OCI-M2 (cell line): ENCODE data around the gene MYH7.
"Not testable (repeated sequence)": the region's sequence is repeated elsewhere in the genome, so short reads cannot be mapped to it uniquely, and the experiment has no call there.

Experiments
- DNase-seq: peaks from one replicate; lab custom pipeline; 2025; ENCODE audit not compliant: unreplicated experiment; lab: John Stamatoyannopoulos, UW

Gene MYH7

DNA sequence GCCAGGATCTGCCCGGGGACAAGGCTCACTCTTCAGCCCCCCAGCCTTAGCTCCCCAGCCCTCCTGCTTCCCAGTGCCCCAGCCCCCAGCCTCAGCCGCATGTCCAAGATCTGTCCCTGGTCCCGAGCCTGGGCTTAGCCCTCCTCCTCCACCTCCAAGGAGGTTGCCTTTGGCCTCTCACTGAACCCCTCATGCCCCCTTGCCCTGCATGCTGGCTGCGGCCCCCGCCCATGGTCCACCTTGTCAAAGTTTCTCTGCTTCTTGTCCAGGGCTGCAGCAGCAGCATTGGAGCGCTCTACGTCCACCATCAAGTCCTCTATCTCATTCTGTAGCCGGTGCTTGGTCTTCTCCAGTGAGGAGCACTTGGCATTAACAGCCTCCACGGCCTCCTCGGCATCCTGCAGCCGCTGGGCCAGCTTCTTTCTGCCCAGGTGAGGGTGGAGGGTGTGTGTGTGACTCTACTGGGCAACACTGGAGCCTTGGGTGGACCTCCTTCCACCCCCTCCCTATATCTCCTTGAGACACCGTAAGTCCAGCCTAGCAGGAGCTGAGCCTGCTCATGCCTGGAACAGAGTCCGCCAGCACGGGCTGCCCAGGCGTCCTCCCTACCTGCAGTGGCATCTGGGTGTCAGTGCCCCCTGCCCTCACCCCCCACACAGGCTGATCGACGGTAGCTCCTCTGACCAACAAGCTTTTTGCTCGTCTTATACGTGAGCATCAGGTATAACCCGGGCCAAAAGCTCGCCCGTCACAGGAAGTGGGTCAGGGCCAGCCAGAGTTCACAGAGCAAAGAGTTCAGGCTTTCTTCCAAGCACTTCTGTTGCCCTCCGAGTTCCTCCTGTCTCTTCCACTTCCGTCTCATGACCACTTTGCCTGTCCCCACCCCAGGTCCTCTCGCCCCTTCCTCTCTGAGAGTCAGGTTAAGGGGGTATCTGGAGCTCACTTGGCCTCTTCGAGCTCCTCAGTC, 47.3 kb downstream of the MYH7 start:
- no peak for DNase-seq

DNA sequence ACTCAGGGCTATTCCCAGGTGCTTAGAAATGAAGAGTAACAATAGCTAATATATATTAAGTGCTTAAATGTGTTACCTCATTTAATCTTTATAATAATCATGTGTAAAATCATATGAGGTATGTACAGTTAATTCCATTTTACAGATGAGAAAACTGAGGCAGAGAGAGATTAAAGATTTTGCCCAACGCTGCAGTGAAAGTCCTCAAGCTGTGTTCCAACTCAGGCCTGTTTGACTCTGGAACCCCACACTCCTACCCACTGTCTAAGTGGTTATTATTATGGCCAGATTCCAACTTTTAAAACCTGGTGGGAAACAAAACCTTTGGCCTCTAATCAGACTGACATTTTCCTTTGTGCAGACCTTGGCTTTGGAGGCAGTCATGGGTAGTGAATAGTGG, 48.5 kb downstream of the MYH7 start:
- no peak for DNase-seq

DNA sequence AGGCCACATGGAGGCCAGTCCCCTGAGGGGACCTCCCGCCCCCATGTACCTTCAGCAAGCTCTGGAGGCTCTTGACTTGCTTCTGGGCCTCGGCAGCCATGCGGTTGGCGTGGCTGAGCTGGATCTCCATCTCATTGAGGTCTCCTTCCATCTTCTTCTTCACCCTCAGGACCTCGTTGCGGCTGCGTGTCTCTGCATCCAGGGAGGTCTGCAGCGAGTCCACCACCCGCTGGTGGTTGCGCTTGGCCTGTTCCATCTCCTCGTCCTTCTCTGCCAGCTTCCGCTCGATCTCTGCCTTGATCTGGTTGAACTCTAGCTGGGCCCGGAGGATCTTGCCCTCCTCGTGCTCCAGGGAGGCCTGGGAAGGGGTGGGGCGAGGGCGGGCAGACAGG, 49.2 kb downstream of the MYH7 start:
- not testable (repeated sequence) for DNase-seq

DNA sequence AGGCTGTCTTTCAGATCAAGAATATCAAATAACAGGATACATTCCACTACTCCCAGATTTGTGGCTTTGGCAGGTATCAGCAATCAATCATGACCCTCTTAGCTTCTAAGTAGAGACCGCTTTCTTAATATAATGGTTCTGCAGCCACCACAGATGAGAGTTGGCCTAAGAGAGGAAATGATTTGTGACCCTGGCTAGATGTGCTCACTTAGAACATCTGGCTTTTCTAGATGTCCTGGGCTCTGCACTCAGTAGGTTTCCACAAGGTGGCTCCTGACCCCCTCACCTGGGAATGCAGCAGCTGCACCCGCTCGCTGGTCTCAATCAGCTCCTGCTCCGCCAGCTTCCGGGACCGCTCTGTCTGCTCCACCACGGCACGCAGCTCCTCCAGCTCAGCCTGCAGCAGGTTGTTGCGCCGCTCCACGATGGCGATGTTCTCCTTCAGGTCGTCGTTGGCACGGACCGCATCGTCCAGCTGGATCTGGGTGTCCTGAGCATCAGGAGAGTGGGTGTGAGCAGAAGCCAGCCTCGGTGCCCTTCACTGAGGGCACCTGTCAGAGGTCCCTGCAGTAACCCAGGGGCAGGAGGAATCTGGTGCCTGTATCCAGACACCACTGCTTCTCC, 49.7 kb downstream of the MYH7 start:
- no peak for DNase-seq

DNA sequence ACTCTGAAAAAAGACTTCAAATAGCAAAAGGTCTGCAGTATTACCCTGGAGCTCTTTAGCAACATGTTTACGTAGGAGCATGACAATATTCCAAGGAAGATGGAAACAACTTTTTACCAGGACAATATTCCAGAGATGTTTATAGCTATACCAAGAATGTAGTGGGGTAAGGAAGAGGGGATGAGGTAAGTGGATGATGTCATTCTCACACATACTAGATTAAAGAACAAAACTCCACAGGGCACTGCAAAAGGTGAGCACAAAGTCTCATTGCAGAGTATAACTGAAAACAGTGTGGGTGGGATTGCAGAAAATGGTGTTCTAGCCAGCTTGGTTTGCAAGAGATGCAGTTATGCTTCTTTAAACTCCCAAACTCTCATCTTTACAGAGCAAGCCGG, 50.2 kb downstream of the MYH7 start:
- DNase-seq, result no peak

DNA sequence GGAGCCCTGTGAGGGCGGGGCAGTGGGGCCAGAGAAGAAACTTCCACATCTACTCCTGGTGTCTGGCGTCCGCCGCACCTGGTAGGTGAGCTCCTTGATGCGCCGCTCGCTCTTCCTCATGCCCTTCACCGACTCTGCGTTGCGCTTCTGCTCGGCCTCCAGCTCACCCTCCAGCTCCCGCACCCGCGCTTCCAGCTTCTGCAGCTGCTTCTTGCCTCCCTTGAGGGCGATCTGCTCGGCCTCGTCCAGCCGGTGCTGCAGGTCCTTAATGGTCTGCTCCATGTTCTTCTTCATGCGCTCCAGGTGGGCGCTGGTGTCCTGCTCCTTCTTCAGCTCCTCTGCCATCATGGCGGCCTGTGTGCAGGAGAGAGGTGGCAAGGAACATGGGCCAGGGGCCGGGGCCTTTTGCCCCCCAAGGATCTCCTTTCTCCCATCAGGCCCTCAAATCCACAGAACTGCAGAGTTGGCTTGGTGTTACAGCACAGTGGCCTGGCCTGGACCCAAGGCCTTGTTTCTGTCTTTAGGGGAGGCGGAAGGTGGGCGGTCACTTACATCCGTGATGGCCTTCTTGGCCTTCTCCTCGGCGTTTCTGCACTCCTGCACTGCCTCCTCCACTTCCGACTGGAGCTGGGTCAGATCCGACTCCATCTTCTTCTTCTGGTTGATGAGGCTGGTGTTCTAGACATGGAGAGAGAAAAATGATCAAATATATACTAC, 50.9 kb downstream of the MYH7 start:
- no peak for DNase-seq

DNA sequence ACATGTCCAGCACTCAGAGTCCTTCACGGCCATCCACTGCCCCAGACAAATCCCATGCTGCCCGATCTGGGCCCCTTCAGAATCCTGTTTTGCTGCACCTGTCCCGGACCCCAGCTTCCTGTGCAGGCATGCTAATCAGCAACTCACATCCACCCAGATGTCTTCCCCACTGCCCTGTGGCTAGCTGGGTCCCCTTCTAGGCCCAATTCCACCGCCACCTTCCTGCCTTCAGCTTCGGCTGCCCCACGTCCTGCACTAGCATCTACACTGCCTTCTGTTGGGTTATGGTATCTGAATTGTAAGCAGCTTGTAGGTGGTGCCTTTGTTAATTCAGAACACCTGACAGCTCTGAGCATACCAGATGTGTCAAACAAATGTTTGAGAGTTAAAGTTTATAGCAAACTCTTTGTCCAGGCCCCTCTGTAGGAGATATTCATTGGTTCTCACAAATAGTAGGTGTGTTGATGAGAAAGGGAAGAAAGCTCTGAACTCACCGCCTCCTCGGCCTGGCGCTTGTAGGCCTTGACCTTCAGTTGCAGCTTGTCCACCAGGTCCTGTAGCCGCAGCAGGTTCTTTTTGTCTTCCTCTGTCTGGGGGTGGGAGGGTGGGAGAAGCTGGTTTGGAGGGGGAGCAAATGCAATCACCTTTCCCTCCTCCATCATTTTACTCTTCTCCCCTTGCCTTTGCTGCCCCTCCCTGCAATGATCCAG, 52.6 kb downstream of the MYH7 start:
- DNase-seq, result no peak

DNA sequence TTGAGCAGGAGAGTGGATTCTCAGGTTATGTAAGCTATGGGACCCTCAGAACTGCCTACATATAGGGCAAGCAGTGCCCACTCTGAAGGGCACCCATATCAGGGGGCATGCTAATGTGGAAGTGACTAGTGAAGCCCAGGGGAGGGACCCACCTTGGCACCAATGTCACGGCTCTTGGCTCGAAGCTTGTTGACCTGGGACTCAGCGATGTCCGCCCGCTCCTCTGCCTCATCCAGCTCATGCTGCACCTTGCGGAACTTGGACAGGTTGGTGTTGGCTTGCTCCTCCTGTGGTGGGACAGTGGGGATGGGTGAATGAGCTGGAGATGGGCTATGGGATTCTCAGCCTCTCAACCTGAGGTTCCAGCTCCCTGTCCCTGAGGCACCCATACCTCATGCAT, 53.2 kb downstream of the MYH7 start:
- DNase-seq, result no peak

DNA sequence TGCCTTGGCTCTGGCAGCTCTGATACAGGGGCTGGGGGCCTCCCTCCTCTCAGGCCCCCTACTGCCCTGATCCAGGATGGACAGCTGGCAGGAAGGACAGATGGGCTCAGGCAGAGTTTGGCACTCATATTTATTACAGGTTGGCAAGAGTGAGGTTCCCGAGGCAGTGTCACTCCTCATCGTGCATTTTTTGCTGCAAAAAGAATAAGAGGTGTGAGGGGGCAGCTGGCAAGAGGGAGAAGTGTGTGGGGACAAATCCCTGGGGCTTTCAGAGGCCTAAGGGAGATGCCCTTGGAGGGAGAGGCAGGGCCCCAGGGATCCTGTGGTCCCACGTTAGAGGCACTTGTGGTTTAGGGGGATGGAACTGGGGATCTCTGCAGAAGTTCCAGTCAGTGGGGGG, 53.6 kb downstream of the MYH7 start:
- DNase-seq, result no peak

DNA sequence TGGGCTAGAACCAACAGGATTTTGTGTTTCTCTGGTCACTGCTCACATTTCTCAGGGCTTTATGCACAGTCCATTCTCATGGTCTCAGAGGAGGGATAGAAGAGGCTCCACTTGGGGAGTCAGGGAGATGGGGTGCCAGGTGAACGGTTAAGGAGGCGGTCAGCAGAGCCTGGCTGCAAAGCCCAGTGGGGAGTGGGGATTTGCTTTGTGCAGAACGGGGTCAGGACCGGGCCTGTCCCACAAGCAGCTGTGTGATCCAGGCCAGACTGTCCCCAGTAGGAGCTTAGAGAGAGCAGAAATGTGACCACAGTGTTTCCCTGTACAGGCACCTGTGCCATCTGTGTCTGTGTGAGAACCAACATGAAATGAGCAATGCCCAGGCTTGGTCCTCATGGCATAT, 54.5 kb downstream of the MYH7 start:
- no peak for DNase-seq

DNA sequence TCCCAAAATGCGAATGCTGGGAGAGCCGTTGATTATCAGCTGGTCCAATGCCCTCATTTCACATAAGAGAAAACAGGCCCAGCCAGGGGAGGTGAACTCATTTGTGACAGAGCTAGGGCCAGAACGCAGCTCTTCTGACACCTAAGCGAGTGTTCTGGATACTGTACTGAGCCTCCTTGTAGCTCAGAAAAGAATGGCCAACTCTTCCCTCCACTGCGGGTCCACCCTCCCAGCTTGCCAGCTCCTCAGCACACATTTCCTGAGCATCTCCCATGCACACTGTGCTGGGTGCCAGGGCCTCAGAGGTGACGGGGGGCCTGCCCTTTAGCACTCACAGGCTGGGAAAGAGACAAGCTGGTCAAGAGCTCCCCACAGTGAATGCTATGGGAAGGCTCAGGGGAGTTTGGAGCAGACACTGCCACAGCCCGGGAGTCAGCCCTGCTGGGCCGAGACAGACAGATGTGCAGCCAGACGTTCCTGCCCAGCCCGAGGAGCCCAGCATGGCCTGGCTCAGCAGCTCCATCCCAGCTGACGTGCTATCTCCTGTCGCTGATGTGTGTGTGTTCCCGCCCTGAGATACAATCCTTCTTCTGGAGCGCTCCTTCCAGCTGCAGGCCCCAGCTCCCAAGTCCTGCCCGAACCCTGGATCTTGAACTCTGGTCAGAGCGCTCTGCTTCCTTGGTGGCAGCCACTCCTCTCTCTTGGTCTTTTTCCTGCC, 55.1 kb downstream of the MYH7 start:
- no peak for DNase-seq

DNA sequence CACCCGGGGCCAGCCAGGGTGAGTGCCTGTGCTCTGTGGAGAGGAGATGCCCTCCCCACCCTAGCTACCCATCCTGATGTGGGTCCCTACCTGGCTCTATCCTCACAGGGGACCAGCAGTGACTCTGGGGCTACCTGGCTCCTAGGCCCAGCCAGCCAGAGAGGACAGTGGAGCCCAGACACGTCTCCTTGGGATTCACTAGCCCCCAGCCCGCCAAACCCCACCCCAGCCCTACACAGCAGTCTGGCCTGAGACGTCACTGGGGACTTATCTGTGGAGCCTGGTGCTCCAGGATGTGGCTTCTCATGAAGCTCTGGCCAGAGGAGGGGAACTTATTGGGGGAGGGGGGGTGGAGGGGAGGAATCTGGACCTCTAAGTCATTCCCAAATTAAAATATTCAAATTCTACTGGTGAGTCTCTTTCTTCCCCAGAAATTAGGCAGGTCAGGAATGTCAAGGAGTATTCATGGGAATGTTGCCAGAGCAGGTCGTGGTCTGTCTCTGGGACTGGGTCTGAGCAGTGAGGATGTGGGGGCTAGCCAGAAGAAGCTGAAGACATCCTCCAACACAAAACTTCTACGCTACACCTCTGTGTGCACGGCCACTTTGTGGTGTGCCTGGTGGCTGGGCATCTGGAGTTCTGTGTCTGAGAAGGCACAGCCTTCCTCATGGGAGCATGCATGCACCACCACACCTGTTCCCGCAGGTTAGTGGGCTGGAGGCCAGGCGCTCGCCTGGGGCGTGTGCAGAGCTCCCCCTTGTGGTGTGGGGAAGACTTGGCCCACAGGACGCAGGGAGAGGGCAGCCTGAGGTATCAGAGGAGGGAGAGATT, 55.9 kb downstream of the MYH7 start:
- DNase-seq, result no peak

DNA sequence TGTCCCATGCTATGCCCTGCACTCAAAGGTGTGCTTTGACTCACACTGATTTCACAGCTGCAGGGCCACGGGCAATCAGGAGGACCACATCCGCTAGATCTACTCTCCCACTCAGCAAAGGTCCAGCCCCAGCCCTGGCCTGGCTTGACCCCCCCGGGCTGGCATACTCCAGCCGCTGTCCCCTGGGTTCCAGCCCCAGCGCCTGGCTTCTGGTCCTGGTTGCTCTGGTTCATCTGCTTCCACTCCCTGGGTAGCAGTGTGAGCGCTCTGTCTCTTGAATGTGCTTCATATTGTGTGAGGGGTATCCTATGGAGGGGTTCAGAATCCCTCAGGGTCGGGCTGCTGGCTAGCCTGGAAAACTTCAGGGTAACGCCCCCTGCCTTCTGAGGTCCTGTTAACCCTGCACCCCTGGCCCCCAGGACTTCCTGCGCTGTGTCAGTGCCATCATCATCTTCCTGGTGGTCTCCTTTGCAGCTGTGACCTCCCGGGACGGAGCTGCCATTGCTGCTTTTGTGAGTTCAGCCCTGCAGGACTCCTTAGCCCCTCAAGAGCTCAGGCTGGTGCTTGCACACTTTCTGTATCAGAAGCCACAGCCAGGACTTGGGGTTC, 56.7 kb downstream of the MYH7 start:
- no peak for DNase-seq

DNA sequence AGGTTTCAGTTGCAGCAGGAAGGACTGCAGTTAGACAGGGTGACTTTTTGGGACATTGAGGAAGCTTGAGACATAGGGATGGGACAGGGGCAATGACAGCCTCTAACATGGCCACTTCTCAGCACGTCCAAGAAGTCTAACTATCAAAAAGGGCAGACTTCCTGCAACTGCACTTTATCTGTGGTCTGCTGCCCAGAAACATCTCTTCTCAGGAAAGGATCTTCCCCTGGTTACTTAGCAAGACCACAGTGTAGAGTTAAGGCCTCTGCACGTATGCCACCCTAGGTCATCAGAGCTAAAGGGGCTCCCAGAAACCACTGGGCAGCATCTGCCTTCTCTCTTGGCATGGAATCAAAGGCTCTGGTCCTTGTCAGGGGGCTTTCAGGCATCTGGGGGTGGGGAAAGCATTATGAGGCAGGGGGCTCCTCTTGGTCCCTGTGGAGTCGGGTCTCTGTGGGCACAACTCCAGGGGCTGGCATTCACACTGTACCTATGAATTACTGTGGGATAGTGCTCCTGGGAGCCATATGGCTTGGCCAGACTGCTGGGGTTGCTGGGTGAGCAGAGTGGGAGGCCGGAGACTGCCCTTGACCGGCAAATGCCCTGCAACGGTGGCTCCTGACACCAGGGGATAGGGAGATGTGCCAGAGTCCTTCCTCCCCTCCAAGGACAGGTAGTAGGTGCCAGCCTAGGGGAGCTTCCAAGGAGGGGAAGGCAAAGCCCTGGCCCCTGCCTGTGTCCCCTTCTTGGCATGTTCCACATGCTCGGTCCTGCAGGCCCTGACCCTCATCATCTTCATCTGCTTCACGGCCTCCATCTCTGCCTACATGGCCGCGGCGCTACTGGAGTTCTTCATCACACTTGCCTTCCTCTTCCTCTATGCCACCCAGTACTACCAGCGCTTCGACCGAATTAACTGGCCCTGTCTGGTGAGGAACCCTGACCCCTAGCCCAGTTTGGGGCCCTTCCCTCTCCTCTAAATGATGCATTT, 57.6 kb downstream of the MYH7 start:
- DNase-seq, result no peak

DNA sequence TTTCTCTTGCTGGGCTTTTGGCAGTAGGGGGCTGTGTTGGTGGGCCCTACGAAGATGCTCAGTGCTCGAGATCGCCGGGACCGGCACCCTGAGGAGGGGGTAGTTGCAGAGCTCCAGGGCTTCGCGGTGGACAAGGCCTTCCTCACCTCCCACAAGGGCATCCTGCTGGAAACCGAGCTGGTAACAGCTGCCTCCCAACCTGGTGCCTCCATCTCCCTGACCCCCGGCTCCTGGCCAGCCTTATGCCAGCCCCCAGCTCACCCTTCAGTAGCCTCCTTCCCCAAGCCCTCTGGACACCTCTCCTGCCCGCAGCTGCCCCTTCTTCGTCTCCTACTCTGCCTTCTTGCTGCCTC, 58.3 kb downstream of the MYH7 start:
- DNase-seq, result no peak

DNA sequence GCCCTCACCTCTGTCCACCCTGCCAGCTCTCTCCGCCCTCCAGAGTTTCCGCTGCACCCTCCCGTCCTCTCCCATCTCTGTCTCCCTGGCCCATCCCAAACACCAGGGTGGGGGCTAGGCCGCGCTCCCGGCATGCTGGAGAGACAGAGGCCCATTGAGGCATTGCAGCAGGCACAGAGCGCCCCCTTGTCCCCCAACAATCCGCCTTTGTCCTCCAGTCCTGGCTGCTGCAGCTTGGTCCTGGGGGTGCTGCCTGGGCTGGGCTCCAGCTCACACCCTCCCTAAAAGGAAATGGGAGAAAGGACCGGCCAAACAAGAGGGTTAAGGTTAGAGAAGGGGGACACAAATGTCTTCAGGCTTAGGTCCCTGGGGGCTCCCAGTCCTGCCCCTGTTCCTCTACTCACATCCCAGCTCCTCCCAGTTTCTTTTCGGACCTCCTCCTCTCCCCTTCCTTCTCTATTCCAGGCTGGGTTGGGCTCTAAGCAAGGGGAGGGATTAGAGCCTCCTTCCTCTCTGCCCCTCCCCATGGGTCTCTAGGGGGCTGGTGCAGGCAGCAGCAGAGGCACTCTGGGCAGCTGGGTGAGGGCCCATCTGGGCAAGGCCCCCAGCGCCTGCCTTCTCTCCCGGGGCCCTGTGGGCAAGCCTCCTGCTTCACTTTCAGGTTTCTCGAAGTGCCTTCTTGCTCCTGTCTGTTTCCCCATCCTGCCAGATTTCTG, 58.8 kb downstream of the MYH7 start, which contains the start of gene CMTM5:
TSS of gene CMTM5 (plus strand) at position 565 of the 716 bp plus-strand sequence. CDS start 206 bp downstream, outside the sequence.
- DNase-seq, result no peak

DNA sequence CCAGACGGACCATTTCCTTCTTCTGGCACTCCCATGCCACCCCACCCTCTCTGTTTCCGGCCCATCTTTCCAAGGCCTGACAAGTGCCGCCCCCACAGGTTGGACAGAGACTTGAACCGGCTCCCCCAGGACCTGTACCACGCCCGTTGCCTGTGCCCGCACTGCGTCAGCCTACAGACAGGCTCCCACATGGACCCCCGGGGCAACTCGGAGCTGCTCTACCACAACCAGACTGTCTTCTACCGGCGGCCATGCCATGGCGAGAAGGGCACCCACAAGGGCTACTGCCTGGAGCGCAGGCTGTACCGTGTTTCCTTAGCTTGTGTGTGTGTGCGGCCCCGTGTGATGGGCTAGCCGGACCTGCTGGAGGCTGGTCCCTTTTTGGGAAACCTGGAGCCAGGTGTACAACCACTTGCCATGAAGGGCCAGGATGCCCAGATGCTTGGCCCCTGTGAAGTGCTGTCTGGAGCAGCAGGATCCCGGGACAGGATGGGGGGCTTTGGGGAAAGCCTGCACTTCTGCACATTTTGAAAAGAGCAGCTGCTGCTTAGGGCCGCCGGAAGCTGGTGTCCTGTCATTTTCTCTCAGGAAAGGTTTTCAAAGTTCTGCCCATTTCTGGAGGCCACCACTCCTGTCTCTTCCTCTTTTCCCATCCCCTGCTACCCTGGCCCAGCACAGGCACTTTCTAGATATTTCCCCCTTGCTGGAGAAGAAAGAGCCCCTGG, 59.8 kb downstream of the MYH7 start:
- no peak for DNase-seq
